Activated gamma-delta T cell treated with anti-CD3 and anti-CD28 coated beads, Interleukin-2, amount 50 U/mL, for 16 hours (primary cell): ENCODE measurements around the gene KANK4.

Experiments used
- DNase-seq: peaks from one replicate; pipeline ENCODE4 v3.0.0-alpha.2; 2020; ENCODE audit warnings: low read depth

Gene KANK4

DNA sequence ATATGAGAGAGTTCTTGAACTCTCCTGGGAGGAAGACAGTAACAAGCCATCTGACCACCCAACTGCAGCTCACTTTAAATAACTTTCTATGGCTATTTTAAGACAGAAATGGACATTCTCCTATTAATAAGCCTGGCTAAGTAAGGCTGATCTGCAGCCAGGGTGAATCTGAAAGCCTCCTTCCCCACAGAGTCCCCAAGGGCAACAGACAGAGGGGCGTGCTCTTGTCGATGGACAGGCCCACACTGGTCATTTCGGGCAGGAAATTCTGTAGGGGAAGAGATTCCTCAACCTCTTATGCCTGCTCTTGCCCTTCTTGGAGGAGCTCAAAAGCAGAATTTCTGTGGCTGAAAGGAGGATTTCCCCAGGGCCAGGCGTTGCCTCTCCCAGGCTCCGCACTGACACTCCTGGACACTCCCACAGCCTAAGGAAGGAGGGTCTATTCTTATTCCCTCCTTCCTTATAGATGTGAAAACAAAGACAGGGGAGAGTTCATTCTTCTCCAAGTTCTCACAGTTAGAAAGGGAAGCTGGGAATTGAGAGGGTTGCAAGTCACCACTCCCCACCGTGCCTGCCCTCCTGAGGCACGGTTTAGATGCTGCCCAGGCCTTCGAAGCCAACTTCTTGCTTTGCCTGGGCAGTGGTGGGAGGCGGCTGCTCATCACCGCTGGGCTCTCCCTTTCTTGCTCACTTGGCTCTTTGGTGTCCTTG lies 17.9 kb upstream of the KANK4 start:
- no peak for DNase-seq

DNA sequence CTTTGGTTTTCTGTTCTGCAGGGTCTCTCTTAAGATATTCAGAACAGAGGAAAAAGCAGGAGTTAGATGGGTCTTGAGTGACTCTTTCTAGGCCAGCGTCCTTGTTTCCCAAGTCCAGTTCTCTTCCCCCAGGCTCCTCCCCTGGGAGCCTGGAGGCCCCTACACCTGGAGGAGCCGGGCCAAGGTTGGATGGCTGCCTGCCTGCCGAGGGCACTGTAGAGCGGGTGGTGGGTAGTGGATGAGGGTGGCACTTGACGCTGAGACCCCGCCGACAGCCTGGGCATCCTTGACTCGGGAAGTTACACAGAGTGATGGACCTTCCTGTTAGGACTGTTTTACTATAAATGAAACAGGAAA lies 17.4 kb upstream of the KANK4 start:
- no peak for DNase-seq

DNA sequence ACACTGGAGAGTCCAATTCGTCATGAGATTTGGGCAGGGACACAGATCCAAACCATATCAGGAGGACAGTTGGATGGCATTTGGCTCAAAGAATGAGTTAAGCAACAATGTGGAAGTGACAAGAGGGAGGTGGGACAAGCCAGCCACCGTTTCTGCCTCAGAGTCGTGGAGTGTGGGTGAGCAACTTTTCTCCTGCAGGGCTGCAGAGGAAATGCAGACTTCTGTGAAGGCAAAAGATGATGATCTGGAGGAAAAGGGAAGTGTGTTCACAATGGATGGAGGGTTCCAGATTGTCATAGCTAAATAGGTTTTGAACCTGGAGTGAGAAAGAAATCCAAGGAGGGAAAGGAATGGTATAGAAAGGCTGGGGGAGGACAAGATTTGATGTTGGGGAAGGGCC lies 16.4 kb upstream of the KANK4 start:
- no peak for DNase-seq

DNA sequence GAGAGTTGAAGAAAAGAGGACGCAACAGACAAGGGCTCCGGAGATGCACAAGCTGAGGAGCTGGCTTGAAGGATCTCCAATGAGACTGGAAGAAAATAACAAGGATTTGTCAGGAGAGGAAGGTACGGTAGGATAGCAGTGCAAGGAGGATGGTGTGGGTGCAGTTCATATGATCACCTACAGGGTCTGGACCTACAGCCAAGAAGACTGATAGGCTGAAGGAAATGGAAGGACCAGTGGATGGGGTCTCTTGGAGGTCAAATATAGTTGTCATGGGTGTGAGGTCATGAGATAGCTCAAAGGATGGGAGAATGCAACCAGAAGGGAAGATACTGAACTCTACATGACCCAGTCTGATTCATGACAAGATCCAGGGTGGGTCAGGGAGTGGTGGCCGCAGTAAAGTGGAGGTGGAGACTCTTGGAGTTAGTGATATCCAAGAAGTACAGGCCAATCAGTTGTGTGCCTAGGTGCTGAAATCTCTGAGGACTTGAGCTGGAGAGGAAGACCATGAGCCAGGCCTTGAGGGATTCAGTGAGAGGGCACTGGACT lies 15.3 kb upstream of the KANK4 start:
- no peak for DNase-seq

DNA sequence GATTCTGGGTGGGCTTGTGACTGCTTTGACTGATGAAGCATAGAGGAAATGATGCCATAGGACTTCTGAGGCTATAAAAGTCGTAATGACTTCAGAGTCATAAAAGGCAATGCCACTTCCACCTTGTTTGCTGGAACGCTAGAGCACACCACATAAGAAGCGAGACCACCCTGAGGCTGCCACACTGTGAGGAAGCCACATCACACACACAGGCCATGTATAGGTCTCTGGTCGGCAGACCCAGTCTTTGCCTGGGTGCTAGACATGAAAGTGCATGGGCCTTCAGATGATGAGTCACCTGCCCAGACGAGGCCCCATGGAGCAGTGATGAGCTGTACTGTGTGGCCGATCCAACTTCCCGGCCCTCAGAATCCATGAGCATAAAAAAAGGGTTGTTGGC lies 14.2 kb upstream of the KANK4 start:
- peak; percentile 1 for DNase-seq

DNA sequence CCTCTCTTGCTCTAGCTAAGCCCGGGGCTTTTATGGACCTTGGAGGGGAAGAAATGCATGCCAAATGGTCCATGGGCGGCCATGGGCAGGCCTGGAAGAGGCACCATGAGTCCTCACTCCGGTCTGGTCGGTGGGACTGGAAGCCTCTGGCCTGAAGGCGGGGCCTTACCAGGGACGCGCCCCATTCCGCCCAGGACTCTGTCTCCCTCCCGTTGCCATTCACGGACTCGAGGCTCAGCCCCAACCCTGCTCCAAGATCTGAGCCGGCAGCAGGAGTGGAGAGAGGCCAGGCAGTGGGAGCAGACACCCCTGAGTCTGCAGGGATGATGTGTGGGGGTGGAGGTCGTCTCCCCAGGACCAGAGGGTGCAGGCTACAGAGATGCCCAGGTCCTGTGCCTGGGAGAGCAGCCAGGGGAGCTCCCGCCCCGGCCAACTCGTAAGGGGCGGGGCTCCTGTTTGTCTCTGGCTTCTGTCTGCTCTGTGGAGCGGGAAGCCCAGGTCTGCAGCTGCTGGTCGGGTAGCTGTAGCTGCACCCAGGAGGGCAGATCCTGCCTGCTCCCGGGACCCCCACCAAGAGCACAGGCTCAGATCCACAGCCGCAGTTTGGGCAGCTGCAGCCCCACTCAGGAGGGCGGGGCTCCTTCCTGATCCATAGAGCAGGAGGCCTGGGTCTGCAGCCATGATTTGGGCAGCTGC lies 8.3 kb upstream of the KANK4 start:
- DNase-seq, result no peak

DNA sequence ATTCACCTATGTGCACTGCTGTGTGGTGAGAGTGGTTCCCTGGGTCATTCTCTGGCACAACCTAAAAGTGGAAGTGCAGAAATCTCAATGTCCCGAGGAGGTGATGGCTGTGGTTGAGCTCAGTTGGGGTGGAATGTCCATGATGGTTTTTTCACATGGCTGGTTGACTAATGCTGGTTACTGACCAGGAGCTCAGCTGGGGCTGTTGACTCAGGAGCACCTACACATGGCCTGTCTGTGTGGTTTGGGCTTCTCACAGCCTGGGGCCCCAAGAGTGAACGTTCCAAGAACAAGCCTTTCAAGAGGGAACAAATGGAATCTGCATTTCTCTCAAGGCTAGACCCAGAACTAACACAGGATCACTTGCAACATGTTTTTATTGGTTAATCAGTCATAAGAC lies 6.4 kb upstream of the KANK4 start:
- no peak for DNase-seq

DNA sequence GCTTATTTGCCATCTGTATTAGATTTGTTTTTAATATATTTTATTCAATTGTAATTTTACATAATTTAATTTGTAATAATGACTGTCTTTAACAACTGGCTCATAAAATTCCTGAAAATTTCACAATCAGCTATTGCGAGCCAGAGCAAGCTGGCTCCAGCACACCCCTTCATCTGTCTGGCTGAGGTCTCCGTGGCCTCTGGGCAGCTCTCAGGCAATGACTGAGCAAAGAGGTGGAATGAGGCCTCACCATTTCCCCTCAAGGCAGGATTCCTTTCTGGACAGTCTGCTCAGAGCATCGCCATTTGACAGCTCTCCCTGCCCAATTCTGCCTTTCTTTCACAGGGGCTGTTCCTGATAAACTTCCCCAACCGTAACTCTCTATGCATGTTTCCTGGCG lies 5.8 kb upstream of the KANK4 start:
- DNase-seq, result no peak

DNA sequence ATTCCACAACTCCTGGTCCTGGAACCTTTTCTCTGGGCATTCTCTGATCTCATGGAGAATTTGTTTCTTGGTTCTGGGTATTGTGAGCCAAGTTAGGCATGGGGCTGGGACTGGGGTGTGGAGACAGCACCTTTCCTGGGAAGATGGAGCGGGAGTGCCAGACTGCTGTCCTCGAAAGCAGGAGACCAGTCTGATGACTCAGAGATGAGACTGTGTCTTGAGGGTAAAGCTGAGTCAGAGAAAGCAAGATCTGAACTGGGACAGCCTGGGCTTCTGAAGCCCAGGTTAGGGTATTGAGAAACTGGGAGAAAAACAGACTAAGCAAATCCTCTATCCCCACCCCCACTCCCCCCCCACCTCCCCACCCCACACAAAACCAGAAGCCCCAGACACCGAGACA lies 2.2 kb upstream of the KANK4 start:
- no peak for DNase-seq

DNA sequence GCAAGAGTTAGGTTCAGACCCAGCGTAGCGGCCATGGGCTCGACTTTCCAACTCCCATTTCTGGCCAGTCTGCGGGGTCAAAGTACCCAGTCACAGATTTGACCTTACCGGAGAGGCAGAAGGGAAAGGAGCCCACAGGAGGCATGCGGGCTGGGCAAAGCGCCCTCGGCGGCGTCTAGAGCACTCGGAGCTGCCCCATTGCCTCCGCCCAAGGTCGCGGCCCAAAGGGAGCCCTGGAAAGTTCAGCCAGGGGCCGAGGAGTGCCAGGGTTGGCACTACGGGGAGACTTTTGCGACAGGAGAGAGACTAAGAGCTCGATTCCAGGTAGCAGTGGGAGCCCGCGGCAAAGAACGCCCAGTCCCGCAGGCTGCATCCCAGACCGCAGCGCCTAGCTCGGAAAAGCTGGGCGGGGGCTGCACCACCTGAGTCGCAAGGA lies 896 bp downstream of the KANK4 start:
- DNase-seq, result no peak

DNA sequence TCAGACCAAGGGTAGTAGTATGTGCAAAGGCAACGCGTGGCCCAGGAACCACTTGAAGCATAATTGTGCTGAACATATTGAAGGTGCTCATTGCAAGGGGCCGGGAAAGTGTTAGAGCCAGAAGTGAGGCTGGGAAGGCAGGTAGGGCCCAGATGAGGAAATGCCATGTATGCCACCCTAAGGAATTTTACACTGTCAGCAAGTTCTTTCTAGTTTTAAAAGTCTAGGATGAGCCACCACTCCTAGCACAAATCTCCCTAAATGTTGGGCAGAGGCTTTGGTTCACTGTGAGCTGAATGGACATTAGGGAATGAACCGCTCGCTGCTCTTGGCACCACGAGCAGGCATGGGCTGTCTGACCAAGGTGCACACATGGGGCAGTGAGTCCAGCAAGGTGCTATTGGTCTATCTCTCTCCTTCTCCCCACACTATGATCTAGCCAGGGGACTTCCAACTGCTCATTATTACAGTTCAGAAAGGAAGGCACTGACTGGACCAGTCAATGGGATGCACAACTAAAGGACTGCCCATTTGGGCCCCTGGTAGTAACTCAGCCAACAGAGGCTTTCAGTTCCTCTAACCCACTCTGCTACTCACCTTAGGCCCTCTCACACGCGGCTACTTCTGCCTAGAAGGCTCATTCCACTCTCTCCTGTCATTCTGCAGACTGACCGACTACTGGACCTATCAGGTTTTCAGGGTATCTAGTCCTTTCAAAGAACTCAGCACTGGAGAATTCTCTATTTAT lies 2.0 kb downstream of the KANK4 start:
- no peak for DNase-seq

DNA sequence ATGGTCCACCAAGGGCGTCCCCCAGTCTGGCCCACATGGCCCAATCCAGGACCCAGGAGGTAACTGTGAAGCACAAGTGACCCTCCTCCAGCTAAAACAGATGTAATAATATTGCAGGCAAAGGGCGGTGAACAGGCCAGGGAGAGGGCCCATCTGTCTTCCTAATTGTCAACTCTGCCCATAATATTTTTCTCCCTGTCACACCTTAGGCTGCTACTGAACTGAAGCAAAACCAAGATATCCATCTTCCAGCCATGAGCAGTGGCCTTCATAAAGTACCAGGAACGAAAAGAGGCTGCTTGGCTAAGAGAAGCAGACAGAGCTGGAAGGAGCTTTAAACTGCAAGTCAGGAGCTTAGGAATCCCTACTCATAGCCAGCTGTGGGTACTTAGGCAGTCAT lies 3.1 kb downstream of the KANK4 start:
- DNase-seq, result no peak

DNA sequence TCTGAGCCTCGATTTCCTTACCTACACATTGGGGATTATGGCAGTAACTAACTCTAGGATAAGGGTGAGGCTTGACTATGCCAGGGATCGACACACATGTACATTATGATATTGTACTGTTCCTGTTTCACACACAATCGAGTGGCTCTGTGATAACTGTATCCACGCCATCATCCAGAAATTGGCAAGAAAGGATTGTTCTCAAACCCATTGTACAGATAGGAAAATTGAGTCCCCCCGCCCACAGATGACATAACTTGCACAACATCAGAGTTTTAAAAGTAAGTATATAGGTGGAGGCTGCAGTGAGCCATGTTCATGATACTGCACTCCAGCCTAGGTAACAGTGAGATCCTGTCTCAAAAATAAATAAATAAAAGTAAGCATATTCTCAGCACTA lies 3.8 kb downstream of the KANK4 start:
- no peak for DNase-seq

DNA sequence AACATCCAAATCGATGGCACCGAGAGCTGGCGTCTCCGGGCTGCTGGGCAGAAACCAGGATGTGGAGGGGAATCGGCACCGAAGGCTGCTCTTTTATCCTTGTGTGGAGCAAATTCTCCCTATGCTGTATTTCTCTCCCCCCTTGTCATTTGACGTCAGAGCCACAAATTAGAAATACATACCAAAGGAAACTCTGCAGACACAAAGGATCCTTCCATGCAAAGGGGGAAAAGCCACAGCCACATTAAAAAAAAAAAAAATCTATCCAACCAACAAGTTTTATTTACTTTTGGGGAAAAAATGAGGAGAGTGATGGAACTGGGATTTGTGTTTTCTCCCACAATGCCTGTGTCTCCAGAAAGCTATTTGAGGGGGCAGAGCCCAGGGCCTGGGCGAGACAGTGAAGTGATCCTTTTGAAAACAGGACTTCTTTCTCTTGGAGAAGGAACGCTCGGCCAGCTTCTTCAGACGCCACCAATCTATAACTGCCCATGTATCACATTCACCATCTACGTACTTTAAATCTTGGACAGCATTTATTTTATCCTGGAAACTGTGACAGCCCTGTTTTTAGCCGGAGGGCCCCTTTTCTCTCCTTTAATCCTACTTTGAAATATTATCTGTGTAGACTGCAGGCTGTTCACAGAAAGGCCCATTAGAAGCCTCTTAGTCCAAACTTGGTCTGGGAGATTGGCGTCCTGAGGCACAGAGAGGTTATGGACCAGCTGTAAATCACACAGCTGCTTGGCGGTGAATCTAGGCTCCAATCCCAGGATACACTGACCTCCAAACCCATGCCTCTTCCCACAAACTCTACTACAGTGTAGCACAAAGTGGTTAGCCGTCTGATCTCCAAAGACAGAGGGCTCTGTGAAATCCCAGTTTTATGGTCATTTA lies 4.5 kb downstream of the KANK4 start:
- DNase-seq, result no peak

DNA sequence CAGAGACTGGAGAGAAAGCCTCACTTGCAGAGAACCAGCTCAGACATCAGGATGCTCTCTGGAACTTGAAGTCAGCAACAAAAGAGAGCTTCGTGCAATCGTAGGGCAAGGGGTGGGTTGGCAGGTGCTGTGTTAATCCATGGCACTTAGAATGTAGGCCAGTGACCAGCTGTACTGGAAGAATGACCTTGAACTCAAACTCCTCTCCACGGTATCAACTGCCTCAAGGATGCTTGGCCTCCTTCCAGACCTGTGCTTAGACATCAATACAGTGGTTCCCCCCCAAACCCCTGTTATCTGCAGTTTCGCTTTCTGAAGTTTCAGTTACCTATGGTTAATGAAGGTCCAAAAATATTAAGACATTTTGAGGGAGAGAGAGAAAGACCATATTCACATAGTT lies 6.5 kb downstream of the KANK4 start:
- no peak for DNase-seq

DNA sequence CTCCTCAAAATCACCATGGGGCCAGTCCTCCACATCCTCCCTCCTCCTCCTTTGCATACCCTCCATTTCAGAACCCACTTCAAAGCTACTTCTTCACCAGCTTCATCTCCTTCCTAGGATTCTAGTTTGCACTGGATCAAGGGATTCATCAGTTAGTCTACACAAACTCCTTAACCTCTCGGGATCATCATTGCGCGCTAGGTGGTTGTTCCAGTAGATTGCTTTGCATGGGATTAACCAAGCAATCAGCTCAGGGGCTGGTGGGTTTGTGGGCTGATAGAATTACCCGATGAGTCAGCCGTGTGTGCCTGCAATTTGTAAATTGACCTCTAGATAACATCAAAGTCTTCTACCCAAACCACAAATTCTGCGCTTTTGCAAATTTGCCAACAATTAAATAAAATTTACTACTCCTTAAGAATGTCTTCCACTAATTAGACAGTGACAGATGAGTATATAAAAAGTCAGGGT lies 7.7 kb downstream of the KANK4 start:
- no peak for DNase-seq

DNA sequence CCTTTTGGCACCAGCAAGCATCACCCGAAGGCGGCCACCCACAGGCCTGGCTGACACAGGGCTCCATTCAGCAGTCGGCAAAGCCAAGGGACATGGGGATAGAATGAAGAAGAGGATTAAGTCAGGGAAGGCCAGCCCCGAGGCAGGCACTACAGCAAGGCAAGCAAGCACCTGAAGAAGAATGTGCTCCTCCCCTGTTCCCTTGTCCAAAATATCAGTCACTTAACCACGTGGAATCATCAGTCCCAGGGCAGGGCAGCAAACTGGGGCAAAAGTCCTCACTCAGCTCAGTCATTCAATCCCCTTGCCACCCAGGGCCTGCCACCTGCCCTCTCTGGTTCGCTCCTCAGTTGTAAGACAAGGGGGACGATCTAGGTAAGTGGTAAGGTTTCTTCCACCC lies 9.3 kb downstream of the KANK4 start:
- DNase-seq, result no peak

DNA sequence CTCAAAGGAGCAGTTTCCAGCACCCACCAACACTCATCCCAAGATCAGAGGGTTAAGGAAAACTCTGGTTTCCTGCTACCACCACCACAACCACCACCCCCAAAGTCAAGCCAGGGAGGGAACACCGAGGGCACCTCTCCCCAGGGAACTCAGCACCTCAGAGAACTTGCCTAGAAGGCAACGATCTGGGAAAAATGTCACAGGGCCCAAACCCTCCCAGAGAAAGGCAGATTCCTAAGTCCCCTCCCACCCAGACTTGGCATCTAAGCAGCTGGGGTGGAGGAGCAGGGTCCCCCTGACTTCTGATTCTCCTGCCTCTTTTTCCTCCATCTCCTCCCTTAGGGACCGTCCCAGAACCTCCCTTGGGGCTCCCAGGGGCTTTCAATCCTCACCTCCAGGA lies 10.6 kb downstream of the KANK4 start:
- no peak for DNase-seq

DNA sequence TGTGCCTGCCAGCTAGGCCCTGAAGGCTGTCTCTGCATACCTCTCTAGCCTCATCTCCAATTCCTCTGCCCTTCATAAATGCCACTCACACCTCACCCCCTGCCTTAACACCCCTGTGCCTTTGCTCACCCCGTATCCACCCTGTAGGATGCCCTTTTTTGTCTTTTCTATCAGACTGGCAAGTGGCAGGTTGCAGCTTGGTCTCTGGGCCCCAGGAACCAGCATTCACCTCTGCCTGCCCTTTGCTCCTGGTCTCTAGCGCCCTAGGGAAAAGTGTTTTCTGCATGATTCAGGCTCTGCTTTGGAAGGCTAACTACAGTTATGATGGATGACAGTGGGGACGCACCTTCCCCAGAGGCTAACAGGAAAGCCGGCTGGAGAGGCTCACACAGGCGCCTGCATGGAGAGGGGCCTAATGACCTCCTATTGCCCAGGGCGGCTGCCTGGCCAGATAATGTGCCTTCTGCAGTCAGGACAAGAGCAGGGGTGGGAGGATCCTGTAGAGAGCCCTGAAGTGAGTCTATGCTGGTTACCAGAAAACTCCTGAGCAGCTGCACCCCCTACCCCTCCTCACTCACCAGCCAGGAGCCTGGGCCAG lies 11.2 kb downstream of the KANK4 start:
- DNase-seq, result no peak

DNA sequence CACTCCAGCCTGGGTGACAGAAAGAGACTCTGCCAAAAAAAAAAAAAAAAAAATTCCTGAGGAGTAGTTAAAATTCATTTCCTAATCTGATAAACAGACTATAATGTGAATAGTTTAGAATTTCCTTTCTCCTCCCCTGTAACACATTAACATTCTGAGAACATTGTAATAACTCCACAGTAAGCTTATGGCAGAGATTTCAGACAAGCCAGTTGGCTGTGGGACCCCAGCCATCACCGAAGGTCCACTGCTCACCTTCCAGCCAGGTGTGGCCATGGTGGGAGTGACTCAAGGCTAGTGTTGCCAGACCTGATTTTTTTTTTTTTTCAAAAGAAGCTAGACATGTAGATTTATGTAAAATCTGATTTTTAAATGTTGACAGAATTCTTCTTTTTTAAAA lies 11.8 kb downstream of the KANK4 start:
- no peak for DNase-seq

DNA sequence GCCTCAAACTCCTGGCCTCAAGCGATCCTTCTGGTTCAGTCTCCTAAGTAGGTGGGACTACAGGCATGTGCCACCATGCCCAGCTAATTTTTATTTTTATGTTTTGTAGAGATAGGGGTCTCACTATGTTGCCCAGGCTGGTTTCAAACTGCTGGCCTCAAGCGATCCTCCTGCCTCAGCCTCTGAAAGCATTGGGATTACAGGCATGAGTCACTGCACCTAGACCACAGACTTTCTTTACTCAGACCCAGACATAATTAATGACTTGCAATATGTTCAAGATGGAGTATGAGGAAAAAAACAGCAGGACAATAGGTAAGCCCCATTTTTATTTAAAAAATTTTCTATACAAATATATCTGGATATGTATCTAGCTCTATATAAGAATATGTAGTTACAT lies 13.2 kb downstream of the KANK4 start:
- no peak for DNase-seq

DNA sequence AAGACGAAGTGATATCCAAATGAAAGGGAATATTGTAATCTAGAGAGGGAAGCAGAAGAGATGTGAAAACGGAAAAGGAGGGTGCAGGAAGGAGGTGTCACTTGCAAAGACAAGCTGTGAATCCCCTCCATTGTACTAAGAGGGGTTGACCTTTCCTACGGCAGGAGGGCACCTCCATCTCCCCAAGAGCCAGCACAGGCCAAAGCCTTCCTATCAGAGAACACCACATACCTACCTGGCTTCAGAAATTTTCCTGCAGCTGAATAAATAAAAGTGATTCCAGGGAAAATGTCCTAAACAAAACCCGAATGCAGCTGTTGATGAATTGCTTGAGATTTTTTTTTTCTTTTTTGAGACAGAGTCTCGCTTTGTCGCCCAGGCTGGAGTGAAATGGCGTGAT lies 14.3 kb downstream of the KANK4 start:
- DNase-seq, result no peak
